HCT116 (cell line): ENCODE results near the gene KLHL24.

Experiments
- CEBPB ChIP-seq: IDR thresholded peaks from 2 replicates; pipeline ENCODE4 v1.6.1; 2012; ENCODE audit warnings: low read depth
- EGR1 ChIP-seq: IDR thresholded peaks from 2 replicates; pipeline ENCODE4 v1.6.1; 2012; ENCODE audit warnings: low read depth
- ELF1 ChIP-seq: IDR thresholded peaks from 2 replicates; pipeline ENCODE4 v1.6.1; 2012; ENCODE audit warnings: low read depth, borderline replicate concordance
- EZH2 ChIP-seq: fragments of 200-600 bp; sonication (generic); IDR thresholded peaks from 2 replicates; pipeline ENCODE4 v1.6.1; 2017; ENCODE audit warnings: antibody characterized with exemption, mixed run types
- JUND ChIP-seq: IDR thresholded peaks from 2 replicates; pipeline ENCODE4 v1.6.1; 2012
- POLR2A ChIP-seq: IDR thresholded peaks from 2 replicates; pipeline ENCODE4 v1.7.0; 2011; ENCODE audit warnings: borderline replicate concordance; ENCODE audit not compliant: insufficient read depth, insufficient read length; ENCODE audit errors: extremely low read depth
- POLR2AphosphoS5 ChIP-seq: IDR thresholded peaks from 2 replicates; pipeline ENCODE4 v1.6.1; 2011; ENCODE audit warnings: mild to moderate bottlenecking, low read depth, low read length, moderate library complexity
- RAD21 ChIP-seq: IDR thresholded peaks from 2 replicates; pipeline ENCODE4 v1.6.1; 2012; ENCODE audit warnings: low read depth, mild to moderate bottlenecking
- SIN3A ChIP-seq: IDR thresholded peaks from 2 replicates; pipeline ENCODE4 v1.6.1; 2012; ENCODE audit warnings: low read depth
- SRF ChIP-seq: IDR thresholded peaks from 2 replicates; pipeline ENCODE4 v1.6.1; 2012; ENCODE audit warnings: low read depth
- TF ChIP-seq, protein P1 (sequence below), 3 experiments: fragments of 200-600 bp in 1 of 3; sonication (generic) in 1 of 3; IDR thresholded peaks in 2 of 3; conservative IDR thresholded peaks in 1 of 3; 2 replicates each; pipeline ENCODE4 v1.5.1; 2012 to 2017; ENCODE audit warnings: low read depth in 2 of 3, low read length in 2 of 3, antibody characterized with exemption in 1 of 3, borderline replicate concordance in 1 of 3, control low read depth in 1 of 3, mild to moderate bottlenecking in 1 of 3, mixed read lengths in 1 of 3, mixed run types in 1 of 3, moderate library complexity in 1 of 3; ENCODE audit not compliant: insufficient read depth in 1 of 3

DNA sequence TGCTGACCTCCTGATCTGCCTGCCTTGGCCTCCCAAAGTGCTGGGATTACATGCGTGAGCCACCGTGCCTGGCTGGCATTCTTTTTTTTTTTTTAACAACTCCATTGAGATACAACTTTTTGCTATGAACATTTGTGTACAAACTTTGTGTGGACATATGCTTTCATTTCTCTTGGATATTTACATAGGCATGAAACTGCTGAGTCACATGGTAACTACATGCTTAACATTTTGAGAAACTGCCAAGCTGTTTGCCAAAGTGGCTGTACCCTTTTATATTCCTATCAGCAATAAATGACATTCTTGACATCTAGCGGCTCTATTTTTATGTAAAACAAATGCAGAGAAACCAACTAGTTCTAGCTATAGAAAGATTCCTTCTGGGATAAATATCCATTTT lies 53.5 kb downstream of the KLHL24 start:
- TF ChIP-seq, protein P1, sequence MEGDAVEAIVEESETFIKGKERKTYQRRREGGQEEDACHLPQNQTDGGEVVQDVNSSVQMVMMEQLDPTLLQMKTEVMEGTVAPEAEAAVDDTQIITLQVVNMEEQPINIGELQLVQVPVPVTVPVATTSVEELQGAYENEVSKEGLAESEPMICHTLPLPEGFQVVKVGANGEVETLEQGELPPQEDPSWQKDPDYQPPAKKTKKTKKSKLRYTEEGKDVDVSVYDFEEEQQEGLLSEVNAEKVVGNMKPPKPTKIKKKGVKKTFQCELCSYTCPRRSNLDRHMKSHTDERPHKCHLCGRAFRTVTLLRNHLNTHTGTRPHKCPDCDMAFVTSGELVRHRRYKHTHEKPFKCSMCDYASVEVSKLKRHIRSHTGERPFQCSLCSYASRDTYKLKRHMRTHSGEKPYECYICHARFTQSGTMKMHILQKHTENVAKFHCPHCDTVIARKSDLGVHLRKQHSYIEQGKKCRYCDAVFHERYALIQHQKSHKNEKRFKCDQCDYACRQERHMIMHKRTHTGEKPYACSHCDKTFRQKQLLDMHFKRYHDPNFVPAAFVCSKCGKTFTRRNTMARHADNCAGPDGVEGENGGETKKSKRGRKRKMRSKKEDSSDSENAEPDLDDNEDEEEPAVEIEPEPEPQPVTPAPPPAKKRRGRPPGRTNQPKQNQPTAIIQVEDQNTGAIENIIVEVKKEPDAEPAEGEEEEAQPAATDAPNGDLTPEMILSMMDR (IDR thresholded peaks at IDR 0.05 in 2 of 3, conservative IDR thresholded peaks at IDR 0.05 in 1 of 3; ENCODE audit: borderline replicate concordance in 1 of 3, insufficient read depth in 1 of 3, low read depth in 2 of 3, low read length in 2 of 3), result no peak
- no peak for TF ChIP-seq ELF1
- TF ChIP-seq POLR2A, result no peak
- TF ChIP-seq SRF, result no peak
- TF ChIP-seq RAD21, result no peak
- no peak for TF ChIP-seq EZH2
- TF ChIP-seq JUND, result no peak
- no peak for TF ChIP-seq POLR2AphosphoS5
- no peak for TF ChIP-seq EGR1
- no peak for TF ChIP-seq SIN3A
- TF ChIP-seq CEBPB, result no peak
